HPDE6-E6E7 (cell line): ENCODE results near the gene KCTD10.

Experiments
- DNase-seq: peaks from one replicate; pipeline ENCODE4 v3.0.0; 2011; ENCODE audit warnings: missing footprints; ENCODE audit errors: extremely low spot score

The KCTD10 gene

DNA sequence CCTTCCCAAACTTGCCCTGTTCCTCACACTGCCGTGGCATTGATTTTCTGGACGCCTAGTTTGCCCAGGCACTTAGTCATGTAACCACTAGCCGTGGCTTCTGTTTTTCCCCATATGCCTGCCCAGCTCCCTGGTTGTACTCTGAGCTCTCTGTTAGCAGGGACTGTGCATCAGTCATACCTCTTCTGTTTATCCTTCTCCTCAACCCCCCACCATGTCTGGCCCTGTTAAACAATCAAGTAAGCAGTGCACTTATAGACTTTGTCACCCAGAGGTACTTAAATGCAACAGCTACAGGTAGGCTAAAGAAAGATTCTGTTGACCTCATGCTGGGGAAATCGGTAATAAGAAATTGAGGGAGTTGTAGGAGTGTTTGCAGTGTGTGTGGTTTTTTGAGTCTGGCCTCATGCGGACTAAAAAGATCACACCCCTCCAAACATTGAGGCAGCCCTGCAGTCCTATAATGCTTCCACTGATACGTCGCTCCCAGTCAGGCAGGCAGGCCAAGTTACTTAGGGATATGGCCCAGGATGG, 17.3 kb upstream of the KCTD10 start:
- no peak for DNase-seq

DNA sequence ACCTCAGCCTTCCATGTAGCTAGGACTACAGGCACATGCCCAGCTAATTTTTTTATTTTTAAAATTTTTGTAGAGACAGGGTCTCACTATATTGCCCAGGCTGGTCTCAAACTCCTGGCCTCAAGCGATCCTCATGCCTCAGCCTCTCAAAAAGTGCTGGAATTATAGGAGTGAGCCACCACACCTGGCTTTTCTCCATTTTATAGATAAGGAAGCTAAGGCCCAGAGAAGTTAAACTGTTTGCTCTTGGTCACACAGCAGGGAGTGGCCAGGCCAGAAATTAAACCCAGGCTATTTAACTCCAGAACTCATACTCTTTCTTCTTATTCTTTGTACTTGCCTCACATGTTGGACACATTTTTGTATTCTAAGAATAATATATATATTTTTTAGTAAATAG, 16.8 kb upstream of the KCTD10 start:
- DNase-seq = no peak

DNA sequence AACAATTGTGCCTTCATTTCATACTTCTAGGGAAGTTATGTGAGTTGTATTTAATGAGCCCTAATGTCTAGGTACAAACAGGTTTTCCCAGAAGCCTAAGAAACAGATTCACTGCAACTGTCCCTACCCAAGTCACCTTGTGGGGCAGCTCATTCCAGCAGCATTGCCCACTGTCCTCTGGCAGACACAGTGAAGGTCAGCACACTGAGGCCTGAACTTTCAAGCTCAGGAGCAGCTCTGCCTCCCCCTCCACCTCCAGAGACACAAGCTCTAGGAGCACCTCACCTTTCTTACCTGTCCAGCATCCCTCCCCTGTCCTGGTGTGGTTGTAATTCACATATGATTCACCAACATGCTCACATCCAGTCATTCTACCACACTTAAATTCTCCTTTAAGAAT, 16.0 kb upstream of the KCTD10 start:
- no peak for DNase-seq

DNA sequence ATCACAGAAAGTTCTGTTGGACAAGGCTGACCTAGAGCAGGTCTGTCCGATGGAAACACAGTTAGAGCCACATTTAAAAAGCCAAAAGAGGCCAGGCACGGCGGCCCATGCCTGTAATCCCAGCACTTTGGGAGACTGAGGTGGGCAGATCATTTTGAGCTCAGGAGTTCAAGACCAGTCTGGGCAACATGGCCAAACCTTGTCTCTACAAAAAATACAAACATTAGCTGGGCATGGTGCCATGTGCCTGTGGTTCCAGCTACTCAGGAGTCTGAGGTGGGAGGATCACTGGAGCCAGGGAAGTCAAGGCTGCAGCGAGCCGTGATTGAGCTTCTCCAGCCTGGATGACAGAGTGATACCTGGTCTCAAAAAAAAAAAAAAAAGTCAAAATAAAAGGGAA, 15.3 kb upstream of the KCTD10 start:
- DNase-seq = no peak

DNA sequence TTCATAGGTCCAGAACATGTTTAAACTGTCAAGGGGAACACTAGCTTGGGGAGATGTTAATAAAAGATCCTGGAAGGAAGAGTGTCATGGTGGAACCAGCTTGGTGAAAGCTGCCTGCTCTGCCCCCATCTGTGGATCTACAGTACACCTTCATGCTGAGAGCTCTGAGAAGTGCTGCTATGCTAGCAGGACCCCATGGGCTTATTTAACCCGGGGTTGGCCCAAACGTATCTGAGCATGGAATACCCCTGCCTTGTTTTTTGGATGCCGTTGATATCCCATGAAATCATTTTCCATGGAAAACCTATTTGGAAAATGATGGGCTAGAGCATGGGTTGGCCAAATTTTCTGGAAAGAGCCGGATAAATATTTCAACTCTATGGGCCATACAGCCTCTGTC, 14.6 kb upstream of the KCTD10 start:
- DNase-seq = no peak

DNA sequence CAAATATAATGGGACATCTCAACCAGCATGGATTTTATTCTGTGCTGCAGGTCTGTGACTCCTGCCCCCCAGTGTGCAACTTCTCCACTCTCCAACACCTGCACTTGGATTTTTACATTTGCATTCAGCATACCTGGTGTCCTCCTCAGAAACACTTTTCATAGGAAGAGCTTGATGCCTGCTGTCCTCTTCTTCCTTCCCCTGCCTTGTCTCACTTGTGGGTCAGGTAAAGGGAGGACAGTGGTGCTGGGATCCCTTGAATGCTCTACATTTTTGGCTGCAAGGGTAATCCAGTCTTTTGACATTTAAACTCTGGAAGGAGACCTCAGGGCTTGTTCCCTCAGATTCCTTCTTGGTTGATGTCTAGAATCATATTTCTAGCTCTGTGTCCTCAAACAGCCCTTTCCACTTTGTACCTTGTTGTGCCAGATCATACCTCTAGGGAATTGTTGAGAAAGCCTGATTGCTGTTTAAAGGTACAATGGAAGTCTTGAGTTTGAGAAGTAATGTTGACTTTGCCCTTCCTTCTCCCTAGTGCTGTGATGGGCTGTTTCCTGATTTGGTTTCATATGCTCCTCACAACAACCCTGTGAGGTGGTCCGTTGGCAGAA, 13.0 kb upstream of the KCTD10 start:
- no peak for DNase-seq

DNA sequence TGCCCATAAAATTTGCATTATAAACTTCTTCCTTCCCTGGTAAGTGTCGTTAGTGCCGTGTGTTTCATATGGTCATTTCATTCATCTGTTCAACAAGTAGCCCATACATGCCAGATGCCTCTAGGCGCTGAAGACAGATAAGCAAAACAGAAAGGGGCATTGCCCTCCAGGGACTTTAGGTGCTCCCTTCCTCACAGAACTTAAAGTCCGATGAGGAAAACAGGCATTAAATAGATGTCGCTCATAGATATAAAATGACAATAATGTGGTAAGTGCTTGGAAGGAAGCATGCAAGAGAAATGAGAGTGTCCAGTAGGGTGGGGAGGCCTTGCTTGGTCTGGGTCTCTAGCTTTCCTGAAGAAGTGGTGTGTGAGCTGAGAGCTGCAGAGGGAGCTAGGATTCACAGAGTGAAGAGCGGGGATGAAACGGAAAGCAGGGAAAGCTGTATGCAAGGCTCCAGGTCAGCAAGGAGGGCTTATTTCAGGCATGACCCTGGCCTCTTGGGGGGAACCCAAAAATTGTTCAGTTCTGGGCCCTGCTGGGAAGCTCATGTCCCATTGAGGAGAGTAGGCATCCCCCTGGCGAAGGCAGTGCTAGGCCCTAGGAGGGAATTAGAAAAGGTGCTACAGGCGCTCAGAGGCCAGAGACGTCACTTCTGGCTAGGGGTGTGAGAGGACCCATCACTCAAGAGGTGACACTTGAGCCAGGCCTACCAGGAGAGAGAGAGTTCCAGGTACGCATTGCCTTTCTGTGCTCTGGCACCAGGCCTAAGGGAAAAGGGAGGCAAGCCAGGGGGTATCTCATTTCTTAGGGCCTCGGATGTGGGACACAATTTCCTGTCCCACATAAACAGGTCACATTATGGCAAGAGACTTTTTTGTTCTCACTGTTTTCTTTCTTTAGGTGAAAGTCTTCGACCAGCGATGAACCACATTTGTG, 12.2 kb upstream of the KCTD10 start:
- no peak for DNase-seq

DNA sequence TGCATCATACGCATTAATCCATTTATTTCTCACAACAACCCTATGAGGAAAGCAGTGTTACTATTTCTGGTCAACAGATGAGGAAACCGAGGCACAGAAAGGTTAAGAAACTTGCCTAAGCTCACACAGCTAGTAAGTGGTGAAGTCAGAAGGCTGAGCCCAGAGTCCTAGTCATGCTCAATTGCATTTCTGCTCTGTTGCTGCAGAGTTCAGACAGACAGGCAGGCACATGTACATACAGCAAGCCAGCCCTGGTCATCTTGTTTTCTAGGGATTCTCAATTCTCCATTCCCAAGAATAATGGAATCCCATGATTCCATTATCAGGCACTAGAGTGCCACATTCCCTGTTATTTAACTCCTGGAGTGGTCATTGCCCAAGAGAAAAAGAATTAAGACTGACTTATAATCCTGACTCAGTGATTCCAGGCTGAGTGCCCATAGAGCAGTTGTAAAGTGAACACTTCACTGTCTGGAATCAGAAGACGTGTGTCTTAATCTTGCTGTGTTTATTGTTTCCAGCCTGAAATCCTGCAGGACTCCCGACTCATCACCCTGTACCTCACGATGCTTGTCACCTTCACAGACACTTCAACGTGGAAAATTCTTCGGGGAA, 11.1 kb upstream of the KCTD10 start:
- no peak for DNase-seq

DNA sequence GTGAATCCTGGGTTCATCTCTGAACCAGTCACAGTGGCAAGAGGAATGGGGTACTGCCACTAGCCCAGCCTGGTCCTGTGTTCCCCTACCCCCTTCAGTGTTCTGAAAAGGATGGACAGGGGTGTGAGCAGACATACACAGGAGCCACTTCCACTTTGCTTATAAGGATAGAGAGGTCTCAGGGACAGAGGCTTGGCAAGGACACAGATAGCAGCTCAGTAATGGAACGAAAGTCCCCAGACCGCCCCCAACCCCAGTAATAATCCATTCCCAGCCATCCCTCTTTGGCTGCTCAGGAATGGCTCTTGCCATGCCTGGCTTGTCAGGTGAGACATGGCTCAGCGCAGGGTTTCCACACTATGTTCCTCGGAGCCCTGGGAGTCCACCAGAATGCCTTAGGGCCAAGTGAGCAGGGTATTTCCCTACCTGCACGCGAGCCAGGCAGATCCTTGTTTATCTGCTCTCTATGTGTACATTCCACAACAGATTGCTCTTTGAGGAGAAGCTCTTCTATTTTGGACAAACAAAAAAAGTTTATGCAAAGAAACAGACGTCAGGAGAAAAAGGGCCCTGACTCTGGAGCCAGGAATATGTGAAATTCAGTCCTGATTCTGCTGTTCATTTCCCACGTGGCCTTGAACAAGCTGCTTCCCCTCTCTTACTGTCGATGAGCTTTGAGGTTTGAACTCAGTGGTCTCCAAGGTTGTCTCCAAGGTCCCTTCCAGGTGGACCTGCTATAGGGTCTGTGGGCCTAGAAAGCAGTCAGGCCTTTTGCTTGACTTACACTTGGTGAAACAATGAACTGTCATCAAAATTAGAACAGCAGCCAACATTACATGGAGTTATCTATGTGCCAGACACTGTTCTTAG, 10.3 kb upstream of the KCTD10 start:
- DNase-seq = no peak

DNA sequence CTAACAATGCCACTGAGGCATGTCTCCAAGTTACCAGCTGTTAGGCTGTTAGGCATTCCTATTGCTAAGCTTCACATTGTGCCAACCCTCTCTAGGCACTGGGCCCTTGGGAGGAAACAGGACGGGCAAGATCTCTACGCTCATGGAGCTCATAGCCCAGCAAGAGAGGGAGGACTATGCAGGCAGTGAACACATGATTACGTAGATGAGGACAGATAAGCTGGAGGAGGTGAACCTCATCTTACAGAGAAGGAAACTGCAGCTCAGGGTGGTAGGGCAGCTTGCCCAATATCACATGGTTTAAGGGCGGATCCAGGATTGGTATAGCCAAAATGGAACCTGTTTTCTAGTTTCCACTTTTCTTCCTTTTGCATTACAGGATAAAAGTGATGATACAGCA, 8.1 kb upstream of the KCTD10 start:
- no peak for DNase-seq

DNA sequence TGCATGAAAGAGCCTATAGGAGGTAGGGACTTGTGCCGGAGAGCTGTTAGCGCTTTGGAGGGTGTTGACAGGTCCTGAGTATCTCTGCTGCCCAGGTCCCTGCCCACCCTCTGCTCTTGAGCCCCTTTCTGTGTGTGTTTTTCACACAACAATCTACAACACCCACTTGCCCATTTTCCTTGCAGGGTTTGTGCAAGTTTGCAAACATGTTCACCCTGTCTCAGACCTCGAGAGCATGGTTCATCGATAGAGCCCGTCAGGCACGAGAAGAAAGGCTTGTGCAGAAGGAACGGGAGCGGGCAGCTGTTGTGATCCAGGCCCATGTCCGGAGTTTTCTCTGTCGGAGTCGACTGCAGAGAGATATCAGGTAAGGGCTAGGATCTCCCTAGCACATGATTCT, 6.2 kb upstream of the KCTD10 start:
- no peak for DNase-seq

DNA sequence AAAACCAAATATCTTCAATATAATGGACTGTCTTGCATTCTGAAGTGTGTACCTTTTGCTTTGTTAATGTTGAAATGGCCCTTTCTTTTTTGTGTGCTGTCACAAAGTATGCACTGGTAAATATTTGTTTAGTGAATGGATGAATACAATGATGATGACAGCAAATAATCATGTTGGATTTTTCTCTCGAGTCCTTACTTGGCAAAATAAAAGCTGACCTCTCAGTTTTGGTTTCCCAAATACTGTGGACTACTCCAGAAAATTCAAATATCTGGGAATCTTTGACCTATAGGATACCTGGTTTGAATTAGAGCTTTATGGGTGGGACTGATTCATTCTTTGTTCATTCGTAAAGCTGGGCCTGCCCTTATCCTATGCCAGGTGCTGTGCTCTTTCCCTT, 5.8 kb upstream of the KCTD10 start:
- no peak for DNase-seq

DNA sequence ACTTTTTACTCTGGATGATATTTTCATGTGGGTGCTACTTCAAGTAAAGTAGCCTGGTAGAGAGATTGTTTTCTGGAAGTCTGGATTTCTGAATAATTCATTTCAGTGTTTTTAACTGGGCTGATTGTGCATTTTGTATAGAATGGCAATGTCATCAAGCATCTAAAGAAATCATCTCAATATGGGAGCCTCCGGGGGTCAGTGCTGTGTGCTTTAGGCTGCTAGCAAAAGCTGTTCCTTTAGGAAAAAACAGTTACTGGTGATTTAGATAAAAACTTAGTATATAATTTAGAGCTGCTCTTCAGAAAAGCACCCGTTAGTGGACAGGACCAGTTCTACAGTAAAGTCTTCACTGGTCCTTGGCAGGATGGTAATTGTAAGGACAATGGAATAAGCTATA, 5.4 kb upstream of the KCTD10 start:
- DNase-seq = no peak

DNA sequence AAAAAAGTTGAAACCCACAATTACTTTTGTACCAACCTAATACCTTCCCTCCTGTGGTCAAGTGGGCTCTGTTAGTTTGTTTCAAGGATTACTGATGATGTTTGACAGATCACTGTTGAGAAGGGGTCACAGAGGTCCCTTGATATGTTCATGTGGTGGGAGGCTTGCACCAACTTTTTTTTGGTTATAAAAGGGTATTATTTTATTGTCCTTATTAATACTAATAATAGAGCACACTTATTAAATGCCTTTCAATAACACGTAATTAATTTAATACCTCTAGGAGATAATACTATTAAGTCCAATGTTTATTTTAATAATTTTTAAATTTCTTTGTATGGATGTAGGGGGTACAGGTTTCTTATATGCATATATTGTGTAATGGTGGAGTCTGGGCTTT, 4.8 kb upstream of the KCTD10 start:
- no peak for DNase-seq

DNA sequence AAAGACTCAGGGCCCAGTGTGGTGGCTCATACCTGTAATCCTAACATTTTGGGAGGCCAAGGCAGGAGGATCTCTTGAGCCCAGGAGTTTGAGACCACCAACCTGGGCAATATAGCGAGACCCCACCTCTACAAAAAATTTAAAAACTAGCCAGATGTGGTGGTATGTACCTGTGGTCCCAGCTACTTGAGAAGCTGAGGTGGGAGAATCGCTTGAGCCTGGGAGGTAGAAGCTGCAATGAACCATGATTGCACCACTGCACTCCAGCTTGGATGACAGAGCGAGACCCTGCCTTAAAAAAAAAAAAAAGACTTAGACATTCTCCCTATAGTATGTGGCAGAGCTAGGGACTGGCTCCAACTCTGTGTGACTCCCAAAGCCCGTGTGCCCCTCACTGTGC, 3.3 kb upstream of the KCTD10 start:
- no peak for DNase-seq

DNA sequence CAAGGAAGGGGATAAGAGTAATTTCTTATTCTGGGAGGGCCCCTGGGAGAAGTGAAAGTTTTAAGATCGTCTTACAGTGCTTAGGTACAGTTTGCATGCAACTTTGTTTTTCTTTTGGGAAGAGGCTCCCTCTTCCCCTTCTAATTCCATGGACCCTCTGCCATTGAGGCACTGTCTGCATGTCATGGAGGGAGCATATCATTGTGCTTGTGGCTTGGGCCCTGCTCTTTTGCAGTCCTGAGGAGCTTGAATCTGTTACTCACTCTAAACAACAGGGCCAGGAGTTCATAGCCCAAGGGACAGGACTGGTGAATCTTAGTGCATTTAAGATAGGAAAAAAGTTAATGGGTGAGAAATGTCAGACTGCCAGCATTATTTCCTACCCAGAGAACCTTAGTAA, 2.7 kb upstream of the KCTD10 start:
- DNase-seq = no peak

DNA sequence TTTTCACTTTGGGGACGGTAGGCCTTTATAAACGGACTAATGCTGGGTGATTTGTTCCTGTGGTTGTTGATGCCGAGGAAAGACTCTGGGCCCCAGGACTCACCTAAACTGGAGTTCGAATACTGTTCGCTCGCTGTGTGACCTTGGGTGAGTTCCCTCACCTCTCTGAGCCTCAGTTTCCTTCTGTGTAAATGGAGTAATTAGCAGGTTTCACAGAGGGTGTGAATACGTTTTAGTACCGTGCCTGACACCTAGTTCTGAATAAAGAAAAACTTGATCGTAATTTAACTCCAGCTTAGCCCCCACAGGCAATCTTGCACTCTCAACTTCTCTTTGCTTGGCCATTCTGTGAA, 839 bp upstream of the KCTD10 start:
- DNase-seq = no peak

DNA sequence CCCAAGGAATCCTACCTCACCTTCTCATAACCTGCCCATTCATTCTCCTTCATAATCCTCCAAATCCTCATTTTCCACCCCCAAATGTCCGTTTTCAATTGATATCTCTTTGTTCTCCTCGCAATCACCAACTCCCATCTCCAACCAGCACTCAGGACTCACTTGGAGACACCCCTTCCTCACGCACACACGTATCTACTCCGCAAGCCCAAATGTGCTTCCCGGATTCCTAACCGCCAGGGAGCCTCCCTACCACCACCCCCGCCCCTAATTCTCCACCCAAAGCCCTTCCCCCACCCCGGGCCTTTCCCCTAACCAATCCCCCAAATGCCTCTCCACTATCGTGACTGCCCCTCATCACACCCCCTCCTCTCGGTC, 304 bp downstream of the KCTD10 start:
- no peak for DNase-seq

DNA sequence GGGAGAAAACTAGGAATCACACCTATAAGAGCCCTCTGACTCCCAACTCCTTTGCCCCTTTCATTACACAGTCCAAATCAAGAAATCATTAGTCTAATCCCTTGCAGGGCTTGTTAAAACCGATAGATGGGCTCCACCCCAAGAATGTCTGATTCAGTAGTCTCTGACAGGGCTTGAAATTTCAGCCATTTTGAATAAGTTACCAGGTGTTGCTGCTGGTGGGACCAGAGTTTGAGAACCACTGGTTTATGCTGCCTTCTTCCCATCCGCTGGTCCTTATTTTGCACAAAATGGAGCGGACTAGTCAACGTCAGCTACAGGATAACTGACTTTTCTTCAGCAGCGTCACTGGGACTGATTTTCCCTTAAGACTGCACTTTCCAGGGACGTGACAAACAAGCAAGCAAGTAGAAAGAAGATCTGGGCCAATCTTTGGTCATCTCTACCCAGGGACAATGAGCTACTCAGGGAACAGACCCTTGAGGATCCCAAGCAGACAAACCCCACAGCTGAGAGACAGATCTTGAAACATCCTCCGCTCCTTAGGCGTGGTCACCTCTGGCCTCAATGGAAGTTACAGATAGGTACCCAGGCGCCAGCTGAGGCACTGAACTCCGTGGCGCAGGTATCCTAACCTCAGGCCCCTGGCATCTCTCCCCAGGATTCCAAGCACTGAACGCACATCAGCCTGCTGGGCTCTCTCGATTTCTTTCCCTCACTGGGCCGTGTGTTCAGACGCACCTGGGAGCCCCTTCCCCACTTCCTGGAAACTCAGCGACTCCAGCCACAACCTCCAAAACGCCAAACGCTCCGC, 900 bp downstream of the KCTD10 start:
- DNase-seq = no peak

DNA sequence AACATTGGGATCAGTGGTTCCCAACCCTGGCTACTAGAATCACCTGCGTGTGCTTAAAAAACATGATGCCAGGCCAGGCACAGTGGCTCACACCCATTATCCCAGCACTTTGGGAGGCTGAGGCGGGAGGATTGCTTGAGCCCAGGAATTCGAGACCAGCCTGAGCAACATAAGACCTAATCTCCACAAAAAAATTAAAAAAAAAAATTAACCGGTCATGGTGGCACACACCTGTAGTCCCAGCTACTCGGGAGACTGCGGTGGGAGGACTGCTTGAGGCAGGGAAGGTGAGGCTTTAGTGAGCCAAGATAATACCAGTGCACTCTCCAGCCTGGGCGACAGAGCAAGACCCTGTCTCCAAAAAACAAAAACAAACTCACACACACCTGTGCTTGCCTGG, 2.0 kb downstream of the KCTD10 start:
- DNase-seq = no peak
